PC-3 (cell line): ENCODE results near the gene DHX30. TPM values are rescaled to one million over a fixed set of nuclear protein-coding genes. Genes with fewer than 3 reads are reported as not detected.

Experiments used
- ATAC-seq: fragments of 200-7000 bp; cut with Tn5 transposase; 2 replicates; pipeline ENCODE4 v1.9.1; 2020; ENCODE audit warnings: mild to moderate bottlenecking, moderate library complexity
- BruUV-seq: library from RNA; stranded (reverse); fragments of 400-500 nt; replicated peaks from 2 replicates; lab custom pipeline; 2021; lab: Mats Ljungman, UMichigan
- CTCF ChIA-PET: fragments of 300-600 bp; sonication (Branson Sonifier 250); formaldehyde crosslinking; loops from one replicate; lab custom pipeline; 2022; ENCODE audit warnings: antibody characterized with exemption; lab: Charles Lee
- POLR2A ChIA-PET: fragments of 300-600 bp; sonication (Branson Sonifier 250); formaldehyde crosslinking; loops from one replicate; lab custom pipeline; 2022; ENCODE audit warnings: antibody characterized with exemption; ENCODE audit not compliant: unreplicated experiment; lab: Charles Lee
- DNase-seq: peaks from one replicate; pipeline ENCODE4 v3.0.0-alpha.2; 2015
- H2AFZ ChIP-seq: fragments of 300-600 bp; sonication (generic); 2 replicates; pipeline ENCODE4 v1.6.0; 2016; ENCODE audit warnings: antibody characterized with exemption, low read length
- H3F3A ChIP-seq: fragments of 300-600 bp; sonication (generic); one replicate; pipeline ENCODE4 v1.6.0; 2017; ENCODE audit warnings: antibody characterized with exemption, low read length, control low read depth, mild to moderate bottlenecking; ENCODE audit not compliant: unreplicated experiment
- H3K27ac ChIP-seq: fragments of 300-600 bp; sonication (generic); 2 replicates; pipeline ENCODE4 v1.5.1; 2016; ENCODE audit warnings: mild to moderate bottlenecking, low read length
- H3K27me3 ChIP-seq: fragments of 300-600 bp; sonication (generic); 2 replicates; pipeline ENCODE4 v1.6.1; 2016; ENCODE audit warnings: low read length, mixed read lengths
- H3K36me3 ChIP-seq: fragments of 300-600 bp; sonication (generic); 2 replicates; pipeline ENCODE4 v1.6.1; 2016; ENCODE audit warnings: low read depth, mixed run types, low read length, mixed read lengths
- H3K4me1 ChIP-seq: fragments of 300-600 bp; sonication (generic); 2 replicates; pipeline ENCODE4 v1.5.1; 2016; ENCODE audit warnings: low read length; ENCODE audit not compliant: insufficient read depth
- H3K4me2 ChIP-seq: fragments of 300-600 bp; sonication (generic); 2 replicates; pipeline ENCODE4 v1.6.0; 2016; ENCODE audit warnings: low read length
- H3K4me3 ChIP-seq: fragments of 300-600 bp; sonication (generic); 2 replicates; pipeline ENCODE4 v1.5.1; 2016; ENCODE audit warnings: mild to moderate bottlenecking, low read length, mixed read lengths
- H3K79me2 ChIP-seq: fragments of 300-600 bp; sonication (generic); 2 replicates; pipeline ENCODE4 v1.6.1; 2017; ENCODE audit warnings: low read length, mixed read lengths
- H3K9ac ChIP-seq: fragments of 300-600 bp; sonication (generic); 2 replicates; pipeline ENCODE4 v1.6.0; 2016; ENCODE audit warnings: mild to moderate bottlenecking, low read length
- H3K9me2 ChIP-seq: fragments of 300-600 bp; sonication (generic); replicated peaks from 2 replicates; pipeline ENCODE4 v1.6.1; 2016; ENCODE audit warnings: mixed run types, low read length, mixed read lengths
- H3K9me3 ChIP-seq: fragments of 300-600 bp; sonication (generic); 2 replicates; pipeline ENCODE4 v1.6.1; 2016; ENCODE audit warnings: low read length, mixed read lengths
- H4K20me1 ChIP-seq: fragments of 300-600 bp; sonication (generic); 2 replicates; pipeline ENCODE4 v1.6.1; 2016; ENCODE audit warnings: low read length, mixed read lengths
- CTCF ChIP-seq: fragments of 300-600 bp; sonication (generic); conservative IDR thresholded peaks from 2 replicates; pipeline ENCODE4 v1.5.1; 2017; ENCODE audit warnings: antibody characterized with exemption, low read depth, mild to moderate bottlenecking, low read length
- EZH2 ChIP-seq: fragments of 300-600 bp; sonication (generic); IDR thresholded peaks from one replicate; pipeline ENCODE4 v1.6.1; 2017; ENCODE audit warnings: antibody characterized with exemption, mild to moderate bottlenecking, low read length; ENCODE audit not compliant: unreplicated experiment
- EZH2phosphoT487 ChIP-seq: fragments of 300-600 bp; sonication (generic); IDR thresholded peaks from 2 replicates; pipeline ENCODE4 v1.6.1; 2018; ENCODE audit warnings: mild to moderate bottlenecking, antibody characterized with exemption, low read length, borderline replicate concordance
- intact Hi-C: fragments of 100-400 bp; cut with micrococcal nuclease; formaldehyde crosslinking; loops from 2 replicates; pipeline ENCODE4 v1.9.0; 2023
- total RNA-seq: library from RNA; depleted of rRNA; stranded (reverse); fragments of >200 nt; gene quantifications from 2 replicates; pipeline ENCODE4 v1.2.3, GENCODE V29; 2014

The DHX30 gene
- total RNA-seq, 1 experiment from 2014 or later: 152 TPM

- Histone ChIP-seq H3K27me3 (no peaks in the 10 kb centered on the region), H4K20me1 (no peaks in the 10 kb centered on the region), H3K36me3 (peaks cover 34% of the 10 kb centered on the region), H3K9me3 (no peaks in the 10 kb centered on the region), H3K4me1 (no peaks in the 10 kb centered on the region), H3F3A (no peaks in the 10 kb centered on the region), H3K27ac (no peak overlapping the region), H3K4me3 (no peak overlapping the region), H2AFZ (no peak overlapping the region), H3K9me2 (no peaks in the 10 kb centered on the region), H3K9ac (no peak overlapping the region), H3K4me2 (no peak overlapping the region), H3K79me2 (no peaks in the 10 kb centered on the region)
- ChIA-PET POLR2A (no interaction called here), CTCF (no interaction called here)
- intact Hi-C loops: no loop called here
- no TSS peak for BruUV-seq
- no peak for TF ChIP-seq EZH2phosphoT487
- no peak for TF ChIP-seq CTCF
- TF ChIP-seq EZH2: no peak
- ATAC-seq (no peak), DNase-seq (no peak)
Measured at GRCh38 chr3:47888986-47889757, 86.2 kb downstream of the DHX30 start.

DNA sequence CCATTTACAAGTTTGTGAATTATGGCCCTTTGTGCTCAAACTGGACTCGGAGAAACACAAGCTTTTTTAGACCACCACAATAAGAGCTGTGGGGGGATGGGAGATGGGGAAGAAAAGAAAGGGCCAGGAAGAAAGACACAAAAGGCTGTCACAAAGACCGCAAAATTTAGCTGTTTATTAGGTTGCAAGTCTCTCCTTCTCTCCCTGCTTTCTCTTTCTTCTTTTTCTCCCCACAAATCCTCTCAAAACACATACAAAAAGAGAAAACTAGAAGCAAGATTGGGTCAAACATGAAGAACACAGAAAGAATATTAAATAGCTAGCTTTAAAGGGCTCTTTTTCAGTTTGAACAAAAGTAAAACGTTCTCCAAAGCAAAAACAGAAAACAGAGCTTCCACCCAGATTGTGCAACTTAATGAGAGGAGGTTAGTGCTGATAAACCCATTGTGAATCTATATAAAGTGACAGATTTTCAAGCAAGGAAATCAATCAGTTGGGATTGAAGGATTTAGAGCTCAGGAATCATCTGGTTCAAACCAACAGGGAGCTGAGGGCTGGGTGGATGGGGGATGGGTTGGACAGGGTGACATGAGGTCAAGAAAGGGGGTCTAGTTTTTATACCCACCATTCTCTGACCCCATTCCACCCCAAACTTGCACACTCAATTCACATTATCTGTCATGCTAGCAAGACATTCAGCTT is 87.3 kb downstream of the DHX30 start:
- Histone ChIP-seq H3K9ac (no peak overlapping the region), H4K20me1 (no peaks in the 10 kb centered on the region), H2AFZ (no peak overlapping the region), H3K27me3 (no peaks in the 10 kb centered on the region), H3K4me1 (no peaks in the 10 kb centered on the region), H3K9me3 (no peaks in the 10 kb centered on the region), H3K79me2 (no peaks in the 10 kb centered on the region), H3K4me3 (no peak overlapping the region), H3K27ac (no peak overlapping the region), H3K4me2 (no peak overlapping the region), H3K9me2 (no peaks in the 10 kb centered on the region), H3F3A (no peaks in the 10 kb centered on the region), H3K36me3 (peaks cover 24% of the 10 kb centered on the region)
- no peak for DNase-seq
- CTCF ChIA-PET: no interaction called here
- POLR2A ChIA-PET: no interaction called here
- no peak for ATAC-seq
- TF ChIP-seq CTCF: no peak
- TF ChIP-seq EZH2phosphoT487: no peak
- TF ChIP-seq EZH2: no peak
- intact Hi-C loops: no loop called here
- BruUV-seq: no TSS peak
